Activated CD8-positive, alpha-beta memory T cell treated with anti-CD3 and anti-CD28 coated beads, Interleukin-2, amount 50 U/mL, for 48 hours (primary cell): ENCODE results near the gene ACSF2.
"Not testable (repeated sequence)": the region's sequence is repeated elsewhere in the genome, so short reads cannot be mapped to it uniquely, and the experiment has no call there.

Experiments
- DNase-seq: peaks from one replicate; pipeline ENCODE4 v3.0.0-alpha.2; 2020

The ACSF2 gene

GRCh38 chr17:50465635-50466034 lies 39.6 kb downstream of the ACSF2 start:
- no peak for DNase-seq

- no peak for DNase-seq
Observed at GRCh38 chr17:50466371-50467113, 40.5 kb downstream of the ACSF2 start.

DNA sequence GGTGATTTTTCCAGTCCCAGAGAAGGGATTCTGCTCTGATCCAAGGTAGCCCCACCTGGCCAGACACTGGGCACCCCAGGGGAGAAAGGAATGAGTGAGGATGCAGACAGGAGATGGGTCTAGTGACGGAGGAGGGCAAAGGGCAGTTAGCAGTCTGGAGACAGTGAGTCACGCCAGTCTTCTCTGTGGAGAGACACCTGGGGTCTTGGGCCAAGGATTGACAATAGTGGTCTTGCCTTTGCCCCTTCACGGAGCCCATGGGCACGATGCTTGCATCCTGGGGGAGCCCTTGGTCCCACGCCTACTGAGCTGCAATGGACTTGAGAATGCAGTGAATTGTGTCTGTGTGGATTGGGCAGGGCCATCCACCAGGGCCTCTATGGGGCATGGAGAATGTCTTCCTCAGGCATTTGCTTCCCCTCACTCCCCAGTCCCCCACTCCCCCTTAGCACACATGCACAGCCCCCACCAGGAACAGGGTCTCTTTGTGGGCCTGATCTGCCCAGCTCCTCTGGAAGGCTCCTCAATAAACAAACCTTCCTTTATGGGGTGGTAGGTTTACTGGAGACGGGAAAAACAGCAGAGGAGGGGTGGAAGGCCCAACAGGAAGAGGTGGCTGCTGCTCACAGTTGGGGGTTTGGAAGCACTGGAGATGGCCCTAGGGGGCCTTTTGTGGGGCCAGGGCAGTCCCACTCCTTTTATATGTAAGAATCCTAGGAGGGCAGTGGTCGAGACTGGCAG lies 41.3 kb downstream of the ACSF2 start:
- DNase-seq = no peak

- no peak for DNase-seq
Observed at GRCh38 chr17:50467855-50468303, 41.9 kb downstream of the ACSF2 start.

DNA sequence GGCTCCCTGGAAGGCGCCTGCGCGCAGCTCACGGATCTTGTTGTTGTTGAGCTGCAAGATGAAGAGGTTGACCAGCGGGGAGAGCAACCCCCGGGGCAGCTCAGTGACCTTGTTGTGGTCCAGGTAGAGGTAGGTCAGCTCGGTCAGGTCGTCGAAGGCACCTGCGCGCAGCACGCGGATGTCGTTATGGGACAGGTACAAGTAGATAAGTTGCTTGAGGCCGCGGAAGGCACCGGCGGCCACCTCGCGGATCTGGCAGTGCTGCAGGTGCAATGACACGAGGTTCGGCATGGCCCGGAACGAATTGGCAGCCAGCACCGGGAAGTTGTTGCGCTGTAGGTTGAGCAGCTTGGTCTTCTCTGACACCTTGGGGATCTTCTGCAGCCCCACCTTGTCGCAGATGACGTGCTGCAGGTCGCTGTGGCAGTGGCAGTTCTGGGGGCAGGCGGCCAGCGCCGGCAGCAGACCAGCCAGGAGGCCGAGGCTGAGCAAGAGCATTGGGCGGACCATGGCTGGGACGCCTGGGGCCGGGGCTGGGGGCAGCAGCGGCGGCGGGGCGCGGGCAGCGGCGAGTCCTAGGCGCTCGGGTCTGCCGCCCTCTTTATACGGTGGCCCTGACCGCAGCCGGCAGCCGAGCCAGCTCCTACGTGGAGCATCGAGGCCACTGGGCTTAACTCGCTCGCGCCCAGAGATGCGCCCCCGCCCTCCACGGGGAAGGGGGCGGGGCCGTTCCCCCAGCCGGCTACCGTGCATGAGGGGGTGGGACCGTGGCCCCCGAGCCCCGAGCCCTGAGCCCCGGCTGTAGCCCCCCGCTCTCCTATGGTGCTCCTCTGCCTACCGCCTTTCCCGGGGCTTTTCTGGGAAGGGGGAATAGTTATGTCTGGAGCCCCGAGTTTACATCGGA lies 42.5 kb downstream of the ACSF2 start, which contains the start of gene CHAD:
TSS of gene CHAD (minus strand) at position 577 of the 904 bp plus-strand sequence. CDS start at position 510, 67 bp downstream.
- no peak for DNase-seq

GRCh38 chr17:50469208-50469605 lies 43.2 kb downstream of the ACSF2 start:
- no peak for DNase-seq

DNA sequence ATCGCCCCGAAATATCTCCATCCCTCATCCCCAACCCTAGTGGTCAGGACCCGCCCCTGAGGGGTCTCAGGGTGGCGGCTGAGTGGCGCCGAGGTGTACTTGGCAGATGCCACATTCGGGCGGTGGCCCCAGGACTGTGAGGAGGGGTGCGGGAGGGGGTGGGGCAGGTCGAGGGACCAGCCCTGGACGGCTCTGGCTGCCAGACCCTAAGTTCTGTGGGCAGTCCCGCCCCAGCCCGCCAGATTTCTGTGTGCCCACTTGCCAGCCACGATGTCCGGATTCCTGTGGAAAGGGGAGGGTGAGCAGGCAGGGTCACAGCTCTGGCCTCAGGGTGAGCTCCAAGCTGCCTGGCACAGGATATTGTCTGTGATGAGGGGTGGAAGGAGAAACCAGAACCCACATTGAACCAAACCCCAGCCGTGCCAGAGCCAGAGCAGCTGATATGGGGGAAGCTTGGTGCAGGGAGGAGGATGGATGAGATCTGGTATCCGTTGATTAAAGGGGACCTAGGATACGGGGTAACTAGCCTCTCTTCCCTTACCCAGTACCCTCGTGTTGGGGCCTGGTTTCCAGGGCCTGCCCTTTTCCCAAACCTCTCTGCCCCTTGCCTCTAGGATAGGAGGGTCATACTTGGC lies 43.8 kb downstream of the ACSF2 start:
- no peak for DNase-seq

- DNase-seq = no peak
Observed at GRCh38 chr17:50470426-50470825, 44.4 kb downstream of the ACSF2 start.

DNA sequence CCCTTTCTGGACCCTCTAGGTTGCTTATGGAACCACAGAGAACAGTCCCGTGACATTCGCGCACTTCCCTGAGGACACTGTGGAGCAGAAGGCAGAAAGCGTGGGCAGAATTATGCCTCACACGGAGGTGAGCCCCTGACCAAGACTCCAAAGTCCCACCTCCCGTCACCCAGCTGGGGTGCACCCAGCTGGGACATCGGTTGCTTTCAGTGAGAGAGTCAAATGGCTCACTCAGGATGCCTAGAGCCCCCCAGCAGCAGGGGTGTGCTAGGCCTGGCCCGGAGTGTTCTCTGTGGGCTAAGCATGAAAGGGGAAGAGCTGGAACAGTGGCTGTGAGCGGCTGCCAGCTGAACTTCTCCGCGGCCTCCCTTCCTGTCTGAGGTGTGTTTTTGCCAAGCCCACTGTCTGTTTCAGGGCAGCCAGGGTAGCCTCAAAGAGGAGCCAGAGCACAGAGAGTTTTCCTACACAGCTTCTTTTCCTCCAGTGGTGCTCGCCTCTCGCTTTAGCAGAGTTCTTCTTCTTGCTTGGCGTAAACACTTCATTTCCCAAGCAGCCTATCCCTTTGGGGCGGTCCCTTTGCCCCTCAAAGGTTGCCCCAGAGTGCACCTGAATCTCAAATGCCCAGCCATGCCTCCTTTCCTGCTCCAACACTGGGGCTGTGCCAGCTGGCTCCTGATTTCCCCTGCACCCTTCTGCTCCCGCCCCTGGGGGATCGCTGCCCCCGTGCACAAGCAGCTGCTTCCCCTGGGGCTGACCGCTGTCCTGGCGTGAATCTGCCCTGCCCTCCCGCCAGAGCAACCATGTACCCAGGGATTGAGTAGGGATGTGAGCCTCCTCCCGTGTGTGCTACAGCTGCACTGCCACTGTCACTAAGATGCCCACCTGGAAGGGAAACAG lies 45.2 kb downstream of the ACSF2 start:
- no peak for DNase-seq

- DNase-seq = no peak
Observed at GRCh38 chr17:50472286-50472685, 46.3 kb downstream of the ACSF2 start.

DNA sequence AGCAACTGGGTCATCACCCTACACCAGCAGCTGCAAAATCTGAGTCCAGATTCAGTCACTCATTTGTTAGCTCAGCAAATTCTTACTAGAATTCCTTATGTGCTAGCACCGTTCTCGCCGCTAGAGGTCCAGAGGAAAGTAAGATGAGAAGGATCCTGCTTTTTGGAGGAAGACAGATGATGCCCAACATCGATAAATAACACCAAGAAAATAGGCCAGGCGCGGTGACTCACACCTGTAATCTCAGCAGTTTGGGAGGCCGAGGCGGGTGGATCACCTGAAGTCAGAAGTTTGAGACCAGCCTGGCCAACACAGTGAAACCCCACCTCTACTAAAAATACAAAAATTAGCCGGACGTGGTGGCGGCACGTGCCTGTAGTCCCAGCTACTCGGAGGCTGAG lies 46.7 kb downstream of the ACSF2 start:
- DNase-seq = not testable (repeated sequence)

DNA sequence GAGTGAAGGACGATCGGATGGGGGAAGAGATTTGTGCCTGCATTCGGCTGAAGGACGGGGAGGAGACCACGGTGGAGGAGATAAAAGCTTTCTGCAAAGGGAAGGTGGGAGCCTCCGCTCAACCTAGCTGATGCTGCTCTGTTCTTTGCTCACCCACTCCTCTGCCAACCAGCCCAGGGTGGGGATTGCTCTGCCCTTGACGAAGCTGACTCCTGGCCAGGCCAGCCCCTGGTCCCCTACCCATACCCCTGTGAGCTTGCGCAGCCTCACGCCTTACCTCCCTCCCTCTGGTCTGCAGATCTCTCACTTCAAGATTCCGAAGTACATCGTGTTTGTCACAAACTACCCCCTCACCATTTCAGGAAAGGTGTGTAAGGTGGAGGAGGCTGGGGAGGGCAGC lies 47.9 kb downstream of the ACSF2 start:
- DNase-seq = no peak

DNA sequence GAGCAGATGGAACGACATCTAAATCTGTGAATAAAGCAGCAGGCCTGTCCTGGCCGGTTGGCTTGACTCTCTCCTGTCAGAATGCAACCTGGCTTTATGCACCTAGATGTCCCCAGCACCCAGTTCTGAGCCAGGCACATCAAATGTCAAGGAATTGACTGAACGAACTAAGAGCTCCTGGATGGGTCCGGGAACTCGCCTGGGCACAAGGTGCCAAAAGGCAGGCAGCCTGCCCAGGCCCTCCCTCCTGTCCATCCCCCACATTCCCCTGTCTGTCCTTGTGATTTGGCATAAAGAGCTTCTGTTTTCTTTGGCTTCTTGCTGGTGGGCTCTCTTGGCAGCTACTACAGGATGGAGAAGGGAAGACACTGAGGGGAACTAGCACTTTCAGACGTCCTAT lies 48.5 kb downstream of the ACSF2 start:
- DNase-seq = no peak

- no peak for DNase-seq
Observed at GRCh38 chr17:50475362-50475761, 49.3 kb downstream of the ACSF2 start.

- DNase-seq = not testable (repeated sequence)
Observed at GRCh38 chr17:50475775-50476544, 49.9 kb downstream of the ACSF2 start.

DNA sequence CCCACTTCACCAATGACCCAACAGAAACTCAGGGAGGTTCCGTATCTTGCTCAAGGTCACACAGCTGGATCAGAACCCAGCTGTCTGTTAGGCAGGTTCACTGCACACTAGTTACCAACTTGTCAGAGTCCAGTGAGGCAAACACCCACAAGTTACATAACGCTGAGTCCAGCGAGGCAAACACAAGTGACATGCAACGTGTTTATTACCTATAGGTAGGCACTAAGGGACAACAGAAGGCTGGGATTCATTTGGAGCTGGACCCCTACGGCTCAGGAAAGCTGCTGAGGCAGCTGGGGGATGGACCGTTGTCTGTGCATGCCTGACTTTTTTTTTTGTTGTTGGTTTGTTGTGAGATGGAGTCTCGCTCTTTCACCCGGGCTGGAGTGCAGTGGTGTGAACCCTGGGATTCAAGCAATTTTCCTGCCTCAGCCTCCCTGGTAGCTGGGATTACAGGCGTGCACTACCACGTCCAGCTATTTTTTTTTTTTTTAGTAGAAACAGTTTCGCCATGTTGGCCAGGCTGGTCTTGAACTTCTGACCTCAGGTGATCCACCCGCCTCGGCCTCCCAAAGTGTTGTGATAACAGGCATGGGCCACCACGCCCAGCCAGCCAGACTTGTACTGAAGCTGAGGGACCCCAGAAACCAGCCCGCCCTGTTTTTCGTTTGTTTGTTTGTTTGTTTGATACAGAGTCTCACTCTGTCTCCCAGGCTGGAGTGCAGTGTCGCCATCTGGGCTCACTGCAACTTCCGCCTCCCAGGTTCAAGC lies 50.7 kb downstream of the ACSF2 start:
- DNase-seq = no peak

- no peak for DNase-seq
Observed at GRCh38 chr17:50477976-50478375, 52.0 kb downstream of the ACSF2 start.

DNA sequence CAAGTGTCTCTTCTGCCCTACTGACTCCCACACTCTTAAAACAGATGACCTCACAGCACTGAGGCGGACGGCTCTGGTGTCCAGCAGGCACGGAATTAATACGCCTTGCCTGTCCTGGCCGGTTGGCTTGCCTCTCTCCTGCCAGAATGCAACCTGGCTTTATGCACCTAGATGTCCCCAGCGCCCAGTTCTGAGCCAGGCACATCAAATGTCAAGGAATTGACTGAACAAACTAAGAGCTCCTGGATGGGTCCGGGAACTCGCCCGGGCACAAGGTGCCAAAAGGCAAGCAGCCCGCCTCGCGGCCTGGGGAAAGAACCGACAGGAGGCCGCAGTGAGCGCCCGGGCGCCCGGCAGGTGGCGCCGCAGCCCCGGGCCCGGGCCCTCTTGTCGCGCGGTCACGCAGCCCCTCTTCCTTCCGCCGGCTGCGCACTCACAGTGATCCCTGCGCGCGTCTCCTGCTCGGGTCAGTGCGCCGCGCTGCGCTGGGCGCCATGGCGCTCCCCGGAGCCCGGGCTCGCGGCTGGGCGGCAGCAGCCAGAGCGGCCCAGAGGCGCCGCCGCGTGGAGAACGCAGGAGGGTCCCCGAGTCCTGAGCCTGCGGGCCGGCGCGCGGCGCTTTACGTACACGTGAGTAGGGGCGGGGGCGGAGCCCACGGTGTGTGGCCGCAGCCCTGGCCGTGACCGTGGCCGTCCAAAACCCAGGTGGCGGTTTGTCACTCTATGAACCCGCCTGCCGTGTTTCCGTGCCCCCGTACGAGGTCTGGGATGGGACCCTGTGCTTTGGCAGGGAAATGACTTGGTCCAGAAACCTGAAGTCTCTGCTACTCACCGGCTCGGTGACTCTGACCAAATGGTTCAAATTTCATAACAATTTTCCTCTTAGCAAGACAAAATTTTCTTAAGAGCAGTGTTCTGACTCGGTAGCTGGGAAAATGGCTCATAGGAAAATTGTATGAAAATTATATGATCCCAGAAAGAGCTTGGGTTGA lies 52.7 kb downstream of the ACSF2 start, which contains the start of gene RSAD1:
TSS of gene RSAD1 (plus strand) at position 470 of the 991 bp plus-strand sequence. CDS start at position 495, 25 bp downstream.
- peak; percentile 91 for DNase-seq
